Activated T-cell treated with anti-CD3 and anti-CD28 coated beads, Interleukin-2, amount 50 U/mL, for 72 hours (primary cell): Measurements from ENCODE around the gene RAPGEF5. TPM values are rescaled to one million over a fixed set of nuclear protein-coding genes. Genes with fewer than 3 reads are reported as not detected.

ENCODE experiments used
- ATAC-seq, 2 donors: fragments of 150-1000 bp; cut with Tn5 transposase; replicated peaks in 1 of 2; 2 replicates each; pipeline ENCODE4 v1.10.0; 2021; ENCODE audit warnings: moderate library complexity in 2 of 2, mild to moderate bottlenecking in 1 of 2
- DNase-seq, 2 donors: peaks; one replicate each; pipeline ENCODE4 v3.0.0; 2021 to 2022; ENCODE audit warnings: mixed read lengths in 1 of 2
- H3K27ac Mint-ChIP-seq: one replicate; pipeline ENCODE4 v1.8.0; 2022; ENCODE audit warnings: mild to moderate bottlenecking, moderate library complexity, mixed read lengths
- H3K27me3 Mint-ChIP-seq: one replicate; pipeline ENCODE4 v1.8.0; 2022; ENCODE audit warnings: low read depth, mixed read lengths
- H3K36me3 Mint-ChIP-seq, 2 donors: one replicate each; pipeline ENCODE4 v1.8.0; 2022; ENCODE audit warnings: mixed read lengths in 2 of 2, mild to moderate bottlenecking in 1 of 2; ENCODE audit not compliant: insufficient read depth in 2 of 2
- H3K4me1 Mint-ChIP-seq: one replicate; pipeline ENCODE4 v1.8.0; 2022; ENCODE audit warnings: low read depth, mixed read lengths
- H3K4me3 Mint-ChIP-seq, 2 donors: one replicate each; pipeline ENCODE4 v1.8.0; 2022; ENCODE audit warnings: mild to moderate bottlenecking in 2 of 2, mixed read lengths in 2 of 2, moderate library complexity in 2 of 2
- H3K9me3 Mint-ChIP-seq, 2 donors: one replicate each; pipeline ENCODE4 v1.8.0; 2022; ENCODE audit warnings: mixed read lengths in 2 of 2
- total RNA-seq, 2 donors: library from RNA; stranded (reverse); gene quantifications; one replicate each; pipeline ENCODE4 v1.2.3, GENCODE V29; 2022

Gene RAPGEF5
- total RNA-seq, 2 donors from 2014 or later: 0.46 to 0.72 TPM

DNA sequence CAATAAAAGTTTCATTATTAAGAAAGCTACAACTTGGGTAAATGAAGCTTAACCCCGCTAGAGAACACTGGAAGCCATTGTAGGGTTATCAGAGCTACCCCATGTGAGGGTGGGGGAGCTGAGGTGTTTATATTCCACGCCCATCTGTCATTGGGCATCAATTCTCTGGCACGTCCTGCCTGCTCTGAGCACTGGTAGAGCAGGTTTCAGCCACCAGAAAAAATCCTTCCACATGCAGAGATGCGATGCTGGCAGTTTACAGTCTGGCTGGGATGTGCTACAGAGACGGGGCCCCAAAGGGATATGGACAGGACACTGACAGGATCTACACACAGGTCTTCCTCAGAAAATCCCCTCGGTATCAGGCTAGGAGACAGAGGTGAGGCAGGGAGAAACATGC lies 15.9 kb upstream of the RAPGEF5 start:
- Mint-ChIP-seq H3K27me3 (peaks cover 5% of the 10 kb centered on the region), H3K4me3 (no peak overlapping the region), H3K36me3 (no peaks in the 10 kb centered on the region), H3K9me3 (no peaks in the 10 kb centered on the region), H3K27ac (no peak overlapping the region), H3K4me1 (no peaks in the 10 kb centered on the region)
- no peak for ATAC-seq
- no peak for DNase-seq

DNA sequence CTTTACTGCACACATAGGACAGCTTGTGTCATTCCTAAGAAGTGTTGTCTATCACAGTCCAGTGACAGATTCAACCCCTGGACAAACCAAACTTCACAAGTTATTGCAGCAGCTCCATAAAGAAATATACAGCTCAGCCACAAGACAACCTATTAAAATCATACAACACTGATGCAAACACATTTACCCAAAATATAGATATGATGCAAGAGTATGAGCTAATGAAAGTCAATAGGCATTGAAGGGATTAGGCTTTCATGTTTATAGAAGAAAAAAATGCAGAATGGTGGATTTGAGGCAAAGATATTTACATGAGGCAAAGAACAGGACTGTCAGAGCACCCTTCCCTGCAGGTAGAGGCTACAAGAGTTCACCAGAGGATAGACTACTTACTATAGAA lies 14.9 kb upstream of the RAPGEF5 start:
- Mint-ChIP-seq H3K9me3 (no peaks in the 10 kb centered on the region), H3K27ac (no peak overlapping the region), H3K4me1 (no peaks in the 10 kb centered on the region), H3K27me3 (peaks cover 5% of the 10 kb centered on the region), H3K36me3 (no peaks in the 10 kb centered on the region), H3K4me3 (no peak overlapping the region)
- ATAC-seq (no peak), DNase-seq (no peak)

GRCh38 chr7:22364900-22365299 lies 7.9 kb upstream of the RAPGEF5 start:
- no peaks in the 10 kb centered on the region for H3K4me1 Mint-ChIP-seq
- H3K36me3 Mint-ChIP-seq: no peaks in the 10 kb centered on the region
- H3K27me3 Mint-ChIP-seq: peaks cover 19% of the 10 kb centered on the region
- H3K4me3 Mint-ChIP-seq: no peak overlapping the region
- no peak overlapping the region for H3K27ac Mint-ChIP-seq
- H3K9me3 Mint-ChIP-seq: no peaks in the 10 kb centered on the region
- no peak for DNase-seq
- ATAC-seq: no peak

- Mint-ChIP-seq H3K4me1 (no peaks in the 10 kb centered on the region), H3K27me3 (peaks cover 13% of the 10 kb centered on the region), H3K9me3 (no peaks in the 10 kb centered on the region), H3K36me3 (no peaks in the 10 kb centered on the region), H3K27ac (no peak overlapping the region), H3K4me3 (no peak overlapping the region)
- DNase-seq: no peak
- no peak for ATAC-seq
Measured at GRCh38 chr7:22363756-22364422, 6.9 kb upstream of the RAPGEF5 start.

DNA sequence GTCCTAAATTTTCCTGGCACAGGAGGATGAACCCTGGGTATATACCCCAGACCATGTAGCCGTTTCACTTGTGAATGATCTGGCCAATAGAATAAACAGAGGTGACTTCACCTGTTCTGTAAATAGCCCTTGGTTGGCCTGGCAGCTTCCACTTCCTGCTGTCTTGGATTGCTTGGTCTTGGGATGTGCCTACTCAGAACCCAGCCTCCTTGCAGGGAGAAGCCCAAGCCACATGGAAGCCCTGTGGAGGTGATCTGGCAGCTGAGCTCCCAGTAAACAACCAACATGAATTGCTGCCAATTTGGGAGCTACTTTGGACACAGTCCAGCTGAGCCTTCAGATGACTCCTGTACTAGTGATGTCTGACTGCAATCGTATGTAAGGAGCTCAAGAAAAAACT lies 4.8 kb upstream of the RAPGEF5 start:
- no peak for ATAC-seq
- H3K27ac Mint-ChIP-seq: no peak overlapping the region
- H3K27me3 Mint-ChIP-seq: peaks cover 27% of the 10 kb centered on the region
- H3K9me3 Mint-ChIP-seq: no peaks in the 10 kb centered on the region
- no peak for DNase-seq
- H3K4me3 Mint-ChIP-seq: no peak overlapping the region
- H3K36me3 Mint-ChIP-seq: peaks cover 0 to 4% of the 10 kb centered on the region in 2 donors
- H3K4me1 Mint-ChIP-seq: no peaks in the 10 kb centered on the region

- no peak for ATAC-seq
- H3K36me3 Mint-ChIP-seq: peaks cover 0 to 4% of the 10 kb centered on the region in 2 donors
Measured at GRCh38 chr7:22361320-22361719, 4.4 kb upstream of the RAPGEF5 start.

DNA sequence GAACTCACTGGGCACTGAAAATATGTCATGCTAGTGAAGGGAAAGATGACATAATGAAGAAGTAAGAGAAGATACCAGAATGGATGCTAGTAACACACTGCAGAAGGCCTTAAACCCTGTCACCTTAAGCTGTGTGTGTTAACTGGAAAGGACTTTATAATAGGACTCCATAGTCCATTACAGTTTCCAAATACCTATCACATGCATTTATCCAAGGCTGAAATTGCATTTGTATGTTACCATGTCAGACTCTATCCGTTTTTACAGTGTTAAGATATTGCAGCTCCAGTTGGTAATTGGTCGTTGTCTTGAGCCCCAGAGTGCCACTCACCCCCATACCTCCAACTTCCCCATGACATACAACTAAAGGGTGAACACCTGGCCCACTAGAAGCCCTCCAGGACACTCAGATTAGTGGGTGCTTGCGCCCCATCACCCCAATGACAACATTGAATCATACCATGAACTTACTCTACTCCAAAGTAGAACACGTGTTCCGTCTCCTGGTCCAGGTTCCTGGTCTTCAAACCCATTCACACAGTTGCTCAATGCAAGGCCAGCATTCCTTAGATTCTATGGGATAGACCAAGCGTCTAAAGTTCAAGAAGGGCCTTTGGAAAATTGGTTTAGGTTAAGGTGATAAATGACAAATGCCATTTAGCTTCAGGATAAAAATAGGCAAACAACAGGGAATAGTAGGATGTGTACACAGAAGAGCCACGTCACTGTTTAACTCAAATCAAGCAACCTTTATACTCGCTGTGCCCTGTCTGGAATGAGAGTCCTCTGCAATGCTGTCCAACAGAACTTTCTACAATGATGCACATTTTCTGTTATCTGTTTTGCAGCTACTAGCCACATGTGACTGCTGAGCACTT lies 2.1 kb upstream of the RAPGEF5 start:
- Mint-ChIP-seq H3K27ac (no peak overlapping the region), H3K4me3 (no peak overlapping the region), H3K27me3 (peaks cover 33% of the 10 kb centered on the region), H3K4me1 (no peaks in the 10 kb centered on the region), H3K9me3 (no peaks in the 10 kb centered on the region), H3K36me3 (peaks cover 4% of the 10 kb centered on the region in 2 donors)
- DNase-seq: no peak
- ATAC-seq: no peak

More at GRCh38 chr7:22361320-22361719, 4.4 kb upstream of the RAPGEF5 start:
- Mint-ChIP-seq H3K27me3 (peaks cover 27% of the 10 kb centered on the region), H3K9me3 (no peaks in the 10 kb centered on the region), H3K27ac (no peak overlapping the region), H3K4me1 (no peaks in the 10 kb centered on the region), H3K4me3 (no peak overlapping the region)
- DNase-seq: no peak

- Mint-ChIP-seq H3K27ac (no peak overlapping the region), H3K36me3 (peaks cover 4% of the 10 kb centered on the region in 2 donors), H3K4me1 (no peaks in the 10 kb centered on the region), H3K9me3 (no peaks in the 10 kb centered on the region), H3K4me3 (peak overlapping the region; percentile 69 to 79), H3K27me3 (peaks cover 33% of the 10 kb centered on the region)
- no peak for DNase-seq
- no peak for ATAC-seq
Measured at GRCh38 chr7:22357311-22358175, 589 bp upstream of the RAPGEF5 start.

GRCh38 chr7:22356010-22356691 lies 803 bp downstream of the RAPGEF5 start:
- ATAC-seq: no peak
- Mint-ChIP-seq H3K27me3 (peaks cover 43% of the 10 kb centered on the region), H3K9me3 (no peaks in the 10 kb centered on the region), H3K27ac (no peak overlapping the region), H3K36me3 (peaks cover 4% of the 10 kb centered on the region in 2 donors), H3K4me1 (peaks cover under 1% of the 10 kb centered on the region), H3K4me3 (peak overlapping the region; percentile 18 to 48)
- no peak for DNase-seq

DNA sequence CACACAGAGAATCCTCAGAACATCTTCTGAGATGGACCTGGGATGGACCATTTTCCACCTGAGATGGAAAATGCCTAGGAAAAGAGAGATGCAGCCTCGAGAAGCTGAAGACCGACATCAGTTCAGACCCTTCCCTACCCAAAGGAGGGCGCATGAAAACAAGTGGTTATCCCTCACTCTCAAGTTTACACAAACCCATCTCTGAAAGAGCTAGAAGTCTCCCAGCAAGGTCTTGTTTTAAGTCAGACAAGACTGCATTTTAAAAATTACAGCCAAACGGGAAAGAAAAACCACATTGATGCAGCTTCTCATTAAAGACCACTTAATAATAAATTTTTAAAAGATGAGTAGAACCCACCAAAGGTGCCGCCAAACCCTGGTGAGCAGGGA lies 1.3 kb downstream of the RAPGEF5 start:
- Mint-ChIP-seq H3K4me3 (peak overlapping the region in 1 of 2 donors; percentile 48), H3K27me3 (peaks cover 49% of the 10 kb centered on the region), H3K36me3 (peaks cover 4% of the 10 kb centered on the region in 2 donors), H3K4me1 (peaks cover 5% of the 10 kb centered on the region), H3K9me3 (no peaks in the 10 kb centered on the region), H3K27ac (no peak overlapping the region)
- DNase-seq (no peak), ATAC-seq (no peak)

DNA sequence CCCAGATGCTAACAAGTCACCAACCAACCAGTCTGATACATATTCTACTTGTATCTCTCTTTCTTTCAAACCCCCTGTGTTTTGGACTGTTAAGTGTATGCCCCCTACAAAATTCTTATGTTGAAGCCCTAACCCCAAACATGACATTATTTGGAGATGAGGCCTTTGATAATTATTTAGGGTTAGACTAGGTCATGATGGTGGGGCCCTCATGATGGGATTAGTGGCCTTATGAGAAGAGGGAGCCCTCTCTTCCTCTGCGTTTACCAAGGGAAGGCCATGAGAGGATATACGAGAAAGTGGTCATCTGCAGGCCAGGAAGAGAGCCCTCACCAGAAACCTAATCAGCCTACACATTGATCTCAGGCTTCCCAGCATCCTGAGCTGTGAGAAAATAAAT lies 2.5 kb downstream of the RAPGEF5 start:
- Mint-ChIP-seq H3K9me3 (no peaks in the 10 kb centered on the region), H3K4me3 (no peak overlapping the region), H3K4me1 (peaks cover 5% of the 10 kb centered on the region), H3K36me3 (peaks cover 4% of the 10 kb centered on the region in 2 donors), H3K27me3 (peaks cover 49% of the 10 kb centered on the region), H3K27ac (no peak overlapping the region)
- ATAC-seq (no peak), DNase-seq (no peak)

- Mint-ChIP-seq H3K4me1 (peaks cover 5% of the 10 kb centered on the region), H3K27ac (no peak overlapping the region), H3K4me3 (no peak overlapping the region), H3K27me3 (peaks cover 42% of the 10 kb centered on the region), H3K9me3 (no peaks in the 10 kb centered on the region), H3K36me3 (peaks cover 4% of the 10 kb centered on the region in 2 donors)
- ATAC-seq (no peak), DNase-seq (no peak)
Measured at GRCh38 chr7:22352887-22353286, 4.1 kb downstream of the RAPGEF5 start.
